ENCODE results near the gene GSDMA.

GSDMA gene

GRCh38 chr17:39963829-39964228 lies 1.0 kb downstream of the GSDMA start:
- no peak for DNase-seq

- DNase-seq = no peak
Measured at GRCh38 chr17:39965017-39965699, 2.4 kb downstream of the GSDMA start.

GRCh38 chr17:39966771-39967170 lies 4.0 kb downstream of the GSDMA start:
- no peak for DNase-seq

- DNase-seq = no peak
Measured at GRCh38 chr17:39968761-39969160, 6.0 kb downstream of the GSDMA start.

DNA sequence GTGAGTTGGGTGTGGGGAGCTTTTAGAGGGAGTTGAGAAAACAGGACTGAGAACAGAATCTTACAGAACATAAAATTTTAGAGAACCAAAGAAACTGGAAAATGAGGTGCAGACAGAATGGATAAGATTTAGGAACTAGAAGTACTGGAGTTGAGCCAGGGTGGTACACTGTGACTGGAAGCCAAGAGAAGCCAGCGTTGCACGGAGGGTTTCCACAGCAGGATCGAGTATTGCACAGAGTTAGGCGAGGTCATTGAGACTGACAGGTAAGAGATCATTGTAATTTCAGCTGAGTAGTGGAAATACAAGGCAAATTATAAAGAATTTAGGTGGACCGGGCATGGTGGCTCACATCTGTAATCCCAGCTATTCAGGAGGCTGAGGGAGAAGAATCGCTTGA lies 6.6 kb downstream of the GSDMA start:
- DNase-seq = no peak

- DNase-seq = no peak
Measured at GRCh38 chr17:39970157-39970692, 7.4 kb downstream of the GSDMA start.

DNA sequence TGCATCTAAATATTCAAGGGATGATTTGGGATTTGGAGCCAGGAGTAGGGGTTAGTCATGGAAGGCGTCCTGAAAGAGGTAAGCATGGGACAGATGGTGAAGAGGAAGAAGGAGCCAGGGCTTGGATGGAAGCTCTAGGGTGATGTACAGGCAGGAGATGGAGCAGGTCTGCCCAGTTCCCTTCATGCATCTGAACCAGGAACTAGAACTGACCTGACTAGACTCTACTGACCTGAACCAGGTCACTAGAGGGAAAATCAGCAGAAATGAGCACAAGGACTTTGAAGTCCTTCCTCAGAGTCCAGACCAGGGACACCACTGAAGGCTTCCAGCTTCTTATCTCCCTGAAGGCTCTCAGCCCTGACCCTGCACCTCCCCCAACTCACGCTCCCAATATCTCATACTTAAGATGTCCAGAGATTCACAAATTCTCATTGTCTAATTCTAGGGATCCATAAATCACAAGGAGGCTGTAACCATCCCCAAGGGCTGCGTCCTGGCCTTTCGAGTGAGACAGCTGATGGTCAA lies 8.3 kb downstream of the GSDMA start:
- DNase-seq = no peak

DNA sequence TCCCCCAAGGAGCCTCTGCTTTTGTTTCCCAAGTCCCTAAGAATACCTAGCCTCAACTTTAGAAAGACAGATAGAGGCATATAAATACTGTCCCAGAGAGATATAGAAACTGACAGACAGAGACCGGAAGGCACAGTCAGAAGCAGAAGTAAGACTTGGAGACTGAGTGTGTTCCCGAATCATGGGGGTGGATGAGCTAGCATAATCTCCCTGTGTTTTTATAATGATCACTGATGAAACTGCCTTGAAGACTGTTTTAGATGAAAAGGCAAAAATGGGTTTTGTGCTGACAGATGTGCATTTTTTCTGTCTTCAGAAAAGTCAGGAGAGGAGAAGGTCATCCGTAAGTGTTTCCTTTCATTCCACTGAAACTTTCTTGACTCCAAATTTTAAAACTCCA lies 9.5 kb downstream of the GSDMA start:
- no peak for DNase-seq

DNA sequence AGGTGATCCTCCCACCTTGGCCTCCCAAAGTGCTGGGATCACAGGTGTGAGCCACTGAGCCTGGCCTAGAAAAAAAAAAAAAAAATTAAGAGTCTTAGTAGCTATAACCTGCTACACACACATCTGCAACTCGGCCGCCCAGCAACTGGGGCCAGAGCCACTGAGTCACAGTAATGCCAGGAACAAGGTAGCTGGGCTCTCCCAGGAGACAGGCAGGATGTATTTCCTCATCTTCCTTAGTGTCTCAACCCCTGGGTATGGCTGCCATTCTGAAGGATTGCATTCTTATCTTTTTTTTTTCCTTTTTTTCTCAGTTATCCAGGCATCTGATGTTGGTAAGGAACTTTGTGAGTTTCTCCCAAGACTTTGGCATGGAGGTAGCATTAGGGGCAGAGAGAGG lies 10.7 kb downstream of the GSDMA start:
- DNase-seq = no peak

- no peak for DNase-seq
Measured at GRCh38 chr17:39974433-39974832, 11.6 kb downstream of the GSDMA start.

GRCh38 chr17:39975801-39976200 lies 13.0 kb downstream of the GSDMA start:
- DNase-seq = no peak

GRCh38 chr17:39979016-39979670 lies 16.3 kb downstream of the GSDMA start:
- DNase-seq = no peak

DNA sequence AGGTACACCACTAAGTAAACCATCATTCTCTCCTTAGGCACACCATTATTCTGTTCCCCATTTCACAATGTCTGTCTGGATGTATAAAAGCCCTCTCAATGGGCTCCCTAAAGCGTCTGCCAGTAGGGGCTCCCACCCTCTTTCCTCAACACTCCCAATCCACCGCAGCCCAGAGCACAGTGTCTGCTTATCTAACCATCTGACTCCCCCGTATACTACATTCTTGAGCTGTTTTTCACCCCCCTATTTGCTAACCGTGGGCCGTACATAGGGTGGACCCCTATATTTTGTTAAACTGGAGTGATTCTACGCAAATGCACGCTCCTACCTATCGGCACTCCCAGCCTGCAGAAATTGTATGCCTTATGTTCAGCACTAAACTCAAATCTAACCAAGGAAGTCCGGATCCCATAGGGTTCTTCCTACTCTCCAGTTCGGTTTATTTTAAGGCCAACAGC lies 17.1 kb downstream of the GSDMA start:
- DNase-seq = peak; percentile 12

GRCh38 chr17:39980351-39981206 lies 17.8 kb downstream of the GSDMA start, which contains the start of gene PSMD3:
Gene PSMD3 (plus strand): TSS chr17:39980807. CDS start chr17:39980971, 164 bp downstream.
- peak; percentile 96 for DNase-seq

GRCh38 chr17:39981207-39981741 lies 18.5 kb downstream of the GSDMA start:
- no peak for DNase-seq

DNA sequence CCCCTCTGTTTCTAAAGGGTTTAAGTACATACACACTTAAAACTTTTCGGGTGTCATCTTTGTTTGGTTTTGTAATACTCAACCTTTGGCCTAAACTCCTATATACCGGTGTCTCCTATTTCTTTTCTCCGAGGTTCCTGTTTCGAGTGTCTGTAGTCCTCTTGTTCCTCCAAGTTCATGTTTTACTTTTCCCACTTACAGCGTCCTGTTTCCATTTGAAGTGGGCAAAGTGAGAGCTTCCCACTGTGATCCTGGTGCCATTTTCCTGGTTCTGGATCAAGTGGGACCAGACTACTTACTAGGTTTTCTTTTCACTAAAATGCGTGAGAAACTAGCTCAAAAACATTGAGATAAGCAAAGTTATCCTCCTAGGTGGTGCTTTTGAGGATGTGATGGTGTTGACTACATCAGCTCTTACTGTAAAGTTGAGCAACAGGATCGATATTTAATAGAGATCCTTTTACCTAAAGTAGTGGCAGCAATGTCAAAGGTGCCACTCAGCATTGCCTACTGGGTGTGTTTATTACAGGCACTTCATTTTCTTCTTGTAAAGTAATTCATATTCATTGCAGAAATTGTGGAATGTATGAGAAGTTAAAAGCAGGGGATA lies 19.1 kb downstream of the GSDMA start:
- no peak for DNase-seq

- no peak for DNase-seq
Measured at GRCh38 chr17:39988206-39988810, 25.5 kb downstream of the GSDMA start.

DNA sequence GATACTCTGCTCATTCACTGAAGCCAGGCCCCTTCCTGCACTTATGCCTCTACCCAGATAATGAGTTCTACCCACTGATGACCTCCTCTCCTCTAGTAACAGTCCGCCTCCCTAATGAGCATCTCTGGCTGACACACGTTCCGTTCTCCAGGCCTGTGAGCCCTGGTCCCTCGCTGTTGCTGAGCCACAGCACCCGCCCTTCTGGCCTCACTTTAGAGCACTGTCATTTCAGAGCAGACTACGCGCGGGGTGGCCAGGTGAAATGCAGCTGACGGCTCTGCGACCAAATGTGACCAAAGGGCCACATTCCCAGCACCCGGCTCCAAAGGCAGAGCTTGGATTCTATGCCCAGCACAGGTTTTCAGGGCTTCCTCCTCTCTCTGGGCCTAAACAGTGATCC lies 31.6 kb downstream of the GSDMA start:
- DNase-seq = no peak

DNA sequence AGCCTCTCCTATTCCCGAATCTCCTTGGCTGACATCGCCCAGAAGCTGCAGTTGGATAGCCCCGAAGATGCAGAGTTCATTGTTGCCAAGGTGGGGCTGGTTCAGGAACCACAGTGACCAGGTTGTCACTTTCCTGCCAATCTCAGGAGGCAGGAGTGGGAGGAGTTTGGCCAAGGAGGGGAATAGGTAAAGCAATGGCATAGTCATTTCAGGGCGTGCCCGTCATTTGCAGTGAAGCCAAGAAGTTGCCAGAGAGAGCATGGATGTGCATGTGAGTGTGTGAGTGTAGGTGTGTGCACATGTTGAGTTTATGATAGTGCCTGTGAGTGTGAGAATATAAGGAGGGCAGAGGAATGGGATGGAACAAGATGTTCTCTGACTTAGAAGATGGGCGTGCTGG lies 32.6 kb downstream of the GSDMA start:
- DNase-seq = no peak

- no peak for DNase-seq
Measured at GRCh38 chr17:39996162-39996561, 33.4 kb downstream of the GSDMA start.

- DNase-seq = no peak
Measured at GRCh38 chr17:39996800-39997199, 34.0 kb downstream of the GSDMA start.

DNA sequence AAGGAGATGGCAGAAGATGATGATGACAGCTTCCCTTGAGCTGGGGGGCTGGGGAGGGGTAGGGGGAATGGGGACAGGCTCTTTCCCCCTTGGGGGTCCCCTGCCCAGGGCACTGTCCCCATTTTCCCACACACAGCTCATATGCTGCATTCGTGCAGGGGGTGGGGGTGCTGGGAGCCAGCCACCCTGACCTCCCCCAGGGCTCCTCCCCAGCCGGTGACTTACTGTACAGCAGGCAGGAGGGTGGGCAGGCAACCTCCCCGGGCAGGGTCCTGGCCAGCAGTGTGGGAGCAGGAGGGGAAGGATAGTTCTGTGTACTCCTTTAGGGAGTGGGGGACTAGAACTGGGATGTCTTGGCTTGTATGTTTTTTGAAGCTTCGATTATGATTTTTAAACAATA lies 34.7 kb downstream of the GSDMA start:
- no peak for DNase-seq
